PC-3 (cell line): Measurements from ENCODE around the gene TMEM131L. TPM values are rescaled to one million over a fixed set of nuclear protein-coding genes. Genes with fewer than 3 reads are reported as not detected.

Experiments
- ATAC-seq: fragments of 200-7000 bp; cut with Tn5 transposase; 2 replicates; pipeline ENCODE4 v1.9.1; 2020; ENCODE audit warnings: mild to moderate bottlenecking, moderate library complexity
- BruUV-seq: library from RNA; stranded (reverse); fragments of 400-500 nt; replicated peaks from 2 replicates; lab custom pipeline; 2021; lab: Mats Ljungman, UMichigan
- CTCF ChIA-PET: fragments of 300-600 bp; sonication (Branson Sonifier 250); formaldehyde crosslinking; loops from one replicate; lab custom pipeline; 2022; ENCODE audit warnings: antibody characterized with exemption; lab: Charles Lee
- POLR2A ChIA-PET: fragments of 300-600 bp; sonication (Branson Sonifier 250); formaldehyde crosslinking; loops from one replicate; lab custom pipeline; 2022; ENCODE audit warnings: antibody characterized with exemption; ENCODE audit not compliant: unreplicated experiment; lab: Charles Lee
- DNase-seq: peaks from one replicate; pipeline ENCODE4 v3.0.0-alpha.2; 2015
- H2AFZ ChIP-seq: fragments of 300-600 bp; sonication (generic); 2 replicates; pipeline ENCODE4 v1.6.0; 2016; ENCODE audit warnings: antibody characterized with exemption, low read length
- H3F3A ChIP-seq: fragments of 300-600 bp; sonication (generic); one replicate; pipeline ENCODE4 v1.6.0; 2017; ENCODE audit warnings: antibody characterized with exemption, low read length, control low read depth, mild to moderate bottlenecking; ENCODE audit not compliant: unreplicated experiment
- H3K27ac ChIP-seq: fragments of 300-600 bp; sonication (generic); 2 replicates; pipeline ENCODE4 v1.5.1; 2016; ENCODE audit warnings: mild to moderate bottlenecking, low read length
- H3K27me3 ChIP-seq: fragments of 300-600 bp; sonication (generic); 2 replicates; pipeline ENCODE4 v1.6.1; 2016; ENCODE audit warnings: low read length, mixed read lengths
- H3K36me3 ChIP-seq: fragments of 300-600 bp; sonication (generic); 2 replicates; pipeline ENCODE4 v1.6.1; 2016; ENCODE audit warnings: low read depth, mixed run types, low read length, mixed read lengths
- H3K4me1 ChIP-seq: fragments of 300-600 bp; sonication (generic); 2 replicates; pipeline ENCODE4 v1.5.1; 2016; ENCODE audit warnings: low read length; ENCODE audit not compliant: insufficient read depth
- H3K4me2 ChIP-seq: fragments of 300-600 bp; sonication (generic); 2 replicates; pipeline ENCODE4 v1.6.0; 2016; ENCODE audit warnings: low read length
- H3K4me3 ChIP-seq: fragments of 300-600 bp; sonication (generic); 2 replicates; pipeline ENCODE4 v1.5.1; 2016; ENCODE audit warnings: mild to moderate bottlenecking, low read length, mixed read lengths
- H3K79me2 ChIP-seq: fragments of 300-600 bp; sonication (generic); 2 replicates; pipeline ENCODE4 v1.6.1; 2017; ENCODE audit warnings: low read length, mixed read lengths
- H3K9ac ChIP-seq: fragments of 300-600 bp; sonication (generic); 2 replicates; pipeline ENCODE4 v1.6.0; 2016; ENCODE audit warnings: mild to moderate bottlenecking, low read length
- H3K9me2 ChIP-seq: fragments of 300-600 bp; sonication (generic); replicated peaks from 2 replicates; pipeline ENCODE4 v1.6.1; 2016; ENCODE audit warnings: mixed run types, low read length, mixed read lengths
- H3K9me3 ChIP-seq: fragments of 300-600 bp; sonication (generic); 2 replicates; pipeline ENCODE4 v1.6.1; 2016; ENCODE audit warnings: low read length, mixed read lengths
- H4K20me1 ChIP-seq: fragments of 300-600 bp; sonication (generic); 2 replicates; pipeline ENCODE4 v1.6.1; 2016; ENCODE audit warnings: low read length, mixed read lengths
- CTCF ChIP-seq: fragments of 300-600 bp; sonication (generic); conservative IDR thresholded peaks from 2 replicates; pipeline ENCODE4 v1.5.1; 2017; ENCODE audit warnings: antibody characterized with exemption, low read depth, mild to moderate bottlenecking, low read length
- EZH2 ChIP-seq: fragments of 300-600 bp; sonication (generic); IDR thresholded peaks from one replicate; pipeline ENCODE4 v1.6.1; 2017; ENCODE audit warnings: antibody characterized with exemption, mild to moderate bottlenecking, low read length; ENCODE audit not compliant: unreplicated experiment
- EZH2phosphoT487 ChIP-seq: fragments of 300-600 bp; sonication (generic); IDR thresholded peaks from 2 replicates; pipeline ENCODE4 v1.6.1; 2018; ENCODE audit warnings: mild to moderate bottlenecking, antibody characterized with exemption, low read length, borderline replicate concordance
- intact Hi-C: fragments of 100-400 bp; cut with micrococcal nuclease; formaldehyde crosslinking; loops from 2 replicates; pipeline ENCODE4 v1.9.0; 2023
- total RNA-seq: library from RNA; depleted of rRNA; stranded (reverse); fragments of >200 nt; gene quantifications from 2 replicates; pipeline ENCODE4 v1.2.3, GENCODE V29; 2014

The TMEM131L gene
- total RNA-seq, 1 experiment from 2014 or later, result 7.7 TPM

DNA sequence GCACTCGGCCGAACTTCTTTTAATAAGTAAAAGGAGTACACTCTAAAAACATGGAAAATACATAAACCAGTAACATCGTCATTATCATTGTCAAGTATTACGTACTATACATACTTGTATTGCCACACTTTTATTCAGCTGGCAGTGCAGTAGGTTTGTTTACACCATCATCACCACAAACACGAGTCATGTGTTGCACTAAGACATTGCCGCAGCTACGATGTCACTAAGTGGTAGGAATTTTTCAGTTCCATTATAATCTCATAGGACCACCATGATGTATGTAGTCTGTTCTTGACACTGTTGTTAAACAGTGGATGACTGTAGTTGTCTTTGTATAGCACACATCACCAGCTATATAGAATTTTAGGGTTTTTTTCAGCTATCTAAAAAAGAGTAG is 48.0 kb upstream of the TMEM131L start:
- Histone ChIP-seq H3K9me3 (no peaks in the 10 kb centered on the region), H3K4me1 (no peaks in the 10 kb centered on the region), H3K27ac (no peak overlapping the region), H4K20me1 (no peaks in the 10 kb centered on the region), H3K27me3 (no peaks in the 10 kb centered on the region), H3K9me2 (no peaks in the 10 kb centered on the region), H3F3A (no peaks in the 10 kb centered on the region), H3K4me3 (no peak overlapping the region), H2AFZ (no peak overlapping the region), H3K36me3 (no peaks in the 10 kb centered on the region), H3K79me2 (no peaks in the 10 kb centered on the region), H3K4me2 (no peak overlapping the region), H3K9ac (no peak overlapping the region)
- intact Hi-C loops, result no loop called here
- CTCF ChIA-PET, result no interaction called here
- no peak for TF ChIP-seq EZH2
- no peak for TF ChIP-seq EZH2phosphoT487
- no peak for TF ChIP-seq CTCF
- POLR2A ChIA-PET, result interaction anchor here (0.7 kb wide), 1 partner anchor 73 kb away, joined by 3 read pairs; no protein-coding TSS in a partner anchor
- DNase-seq (no peak), ATAC-seq (no peak)
- BruUV-seq, result no TSS peak

- no peaks in the 10 kb centered on the region for H3F3A ChIP-seq
- H3K9ac ChIP-seq, result no peak overlapping the region
- H2AFZ ChIP-seq, result no peak overlapping the region
- H3K9me3 ChIP-seq, result no peaks in the 10 kb centered on the region
- TF ChIP-seq CTCF (no peak), EZH2 (no peak), EZH2phosphoT487 (no peak)
- no peaks in the 10 kb centered on the region for H3K79me2 ChIP-seq
- no peaks in the 10 kb centered on the region for H3K4me1 ChIP-seq
- ATAC-seq (no peak), DNase-seq (no peak)
- ChIA-PET POLR2A (no interaction called here), CTCF (no interaction called here)
- H3K27me3 ChIP-seq, result no peaks in the 10 kb centered on the region
- no peak overlapping the region for H3K4me2 ChIP-seq
- BruUV-seq, result no TSS peak
- H4K20me1 ChIP-seq, result no peaks in the 10 kb centered on the region
- no peaks in the 10 kb centered on the region for H3K9me2 ChIP-seq
- H3K4me3 ChIP-seq, result no peak overlapping the region
- no peaks in the 10 kb centered on the region for H3K36me3 ChIP-seq
- H3K27ac ChIP-seq, result no peak overlapping the region
- intact Hi-C loops, result no loop called here
Observed at GRCh38 chr4:153418558-153418957, 47.6 kb upstream of the TMEM131L start.

DNA sequence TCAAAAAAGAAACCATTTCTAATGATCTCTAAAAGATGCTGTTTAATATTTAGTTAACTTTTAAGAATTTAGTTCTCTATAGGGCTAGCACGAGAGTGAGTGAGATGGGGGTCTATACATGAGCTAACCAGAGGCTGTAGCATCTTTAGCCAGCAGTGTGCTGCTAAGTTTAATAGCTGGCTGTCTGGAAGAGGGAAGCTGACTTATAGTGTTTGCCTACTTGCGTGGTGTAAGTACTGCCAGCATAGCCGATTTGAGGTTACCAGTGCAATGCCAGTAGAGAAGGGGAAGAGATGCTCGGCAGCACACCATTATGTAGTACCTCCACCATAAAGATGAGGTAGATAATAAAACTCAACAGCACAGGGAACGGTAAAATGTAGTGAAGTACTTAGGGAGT is 47.1 kb upstream of the TMEM131L start:
- Histone ChIP-seq H3K4me3 (no peak overlapping the region), H3K9me3 (no peaks in the 10 kb centered on the region), H2AFZ (no peak overlapping the region), H3K4me2 (no peak overlapping the region), H3K36me3 (no peaks in the 10 kb centered on the region), H3K4me1 (no peaks in the 10 kb centered on the region), H3K9ac (no peak overlapping the region), H3K27ac (no peak overlapping the region), H3K9me2 (no peaks in the 10 kb centered on the region), H3F3A (no peaks in the 10 kb centered on the region), H4K20me1 (no peaks in the 10 kb centered on the region), H3K27me3 (no peaks in the 10 kb centered on the region), H3K79me2 (no peaks in the 10 kb centered on the region)
- BruUV-seq, result no TSS peak
- POLR2A ChIA-PET, result no interaction called here
- intact Hi-C loops, result no loop called here
- TF ChIP-seq EZH2phosphoT487 (no peak), CTCF (no peak), EZH2 (no peak)
- DNase-seq, result no peak
- no peak; the same call in 1 of the 2 replicates for ATAC-seq
- CTCF ChIA-PET, result no interaction called here
